Measurements from ENCODE around the gene CDRT15.

- TF ChIP-seq CTCF (conservative IDR thresholded peaks at IDR 0.05) (no peak), ZFX (IDR thresholded peaks at IDR 0.05) (no peak)
These were observed 46.1 kb upstream of the CDRT15 start for GRCh38 chr17:14282726-14283125.

Data from C4-2B (cell line).